Kidney capillary endothelial cell (primary cell): ENCODE data around the gene RPS6KA1.
"Not testable (repeated sequence)": the region's sequence is repeated elsewhere in the genome, so short reads cannot be mapped to it uniquely, and the experiment has no call there.

Experiments used
- DNase-seq: peaks from one replicate; pipeline ENCODE4 v3.0.0-alpha.2; 2018; ENCODE audit warnings: low spot score

The RPS6KA1 gene

GRCh38 chr1:26556111-26556510 lies 26.6 kb downstream of the RPS6KA1 start:
- DNase-seq: no peak

DNA sequence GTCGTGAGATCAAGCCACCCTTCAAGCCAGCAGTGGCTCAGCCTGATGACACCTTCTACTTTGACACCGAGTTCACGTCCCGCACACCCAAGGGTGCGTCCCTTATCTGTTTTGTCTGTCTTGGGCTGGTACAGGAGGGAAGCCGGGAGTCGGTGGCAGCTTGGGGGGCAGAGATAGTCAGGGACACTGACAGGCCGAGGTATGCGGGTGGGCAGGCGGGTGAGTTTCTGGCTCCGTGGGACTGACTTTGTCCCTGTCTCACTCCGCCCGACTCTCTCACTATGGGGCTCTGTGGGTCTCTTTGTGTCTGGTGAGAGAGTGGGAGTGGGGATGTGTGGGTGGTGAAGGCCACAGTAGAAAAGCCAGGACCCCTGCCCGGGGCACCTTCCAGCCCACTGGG lies 27.4 kb downstream of the RPS6KA1 start:
- no peak for DNase-seq

DNA sequence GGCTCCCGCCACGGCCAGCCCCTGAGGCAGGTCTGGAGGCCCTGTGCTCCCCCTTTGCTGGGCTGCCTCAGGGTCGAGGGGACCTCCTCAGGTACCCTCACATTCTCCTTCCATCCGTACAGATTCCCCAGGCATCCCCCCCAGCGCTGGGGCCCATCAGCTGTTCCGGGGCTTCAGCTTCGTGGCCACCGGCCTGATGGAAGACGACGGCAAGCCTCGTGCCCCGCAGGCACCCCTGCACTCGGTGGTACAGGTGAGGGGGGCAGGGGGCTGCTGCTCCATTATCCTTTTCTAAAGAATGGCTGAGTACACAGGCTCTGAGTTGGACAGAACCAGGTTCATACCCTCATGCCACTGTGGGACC lies 29.1 kb downstream of the RPS6KA1 start:
- no peak for DNase-seq

DNA sequence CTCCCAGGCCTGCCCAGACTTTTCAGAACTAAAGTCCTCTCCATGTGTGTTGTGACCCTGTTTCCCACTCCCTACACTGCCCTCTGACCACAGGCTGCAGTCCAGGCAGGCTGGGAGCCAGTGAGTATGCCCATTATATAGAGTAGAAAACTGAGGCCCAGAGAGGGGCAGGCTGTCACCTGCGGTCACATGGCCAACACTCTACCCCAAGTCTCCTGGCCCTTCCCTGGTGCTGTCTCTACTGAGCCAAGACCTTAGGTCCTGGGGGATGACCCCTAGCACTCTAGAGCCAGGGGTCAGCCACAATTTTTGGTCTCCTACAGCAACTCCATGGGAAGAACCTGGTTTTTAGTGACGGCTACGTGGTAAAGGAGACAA lies 30.8 kb downstream of the RPS6KA1 start:
- DNase-seq: no peak

DNA sequence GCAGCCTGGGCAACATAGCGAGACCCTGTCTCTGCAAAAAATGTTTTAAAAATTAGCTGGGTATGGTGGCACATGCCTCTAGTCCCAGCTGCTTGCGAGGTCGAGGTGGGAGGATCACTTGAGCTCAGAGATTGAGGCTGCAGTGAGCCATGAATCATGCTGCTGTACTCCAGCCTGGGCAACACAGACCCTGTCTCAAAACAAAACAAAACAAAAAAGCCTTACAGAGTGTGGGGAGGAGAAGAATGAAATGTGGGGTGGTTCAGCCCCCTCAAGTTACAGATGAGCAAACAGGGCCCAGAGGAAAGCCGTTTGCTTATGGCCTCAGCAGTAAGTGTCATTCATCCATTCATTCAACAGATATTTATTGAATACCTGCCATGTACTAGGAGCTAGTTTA lies 40.7 kb downstream of the RPS6KA1 start:
- DNase-seq: no peak

DNA sequence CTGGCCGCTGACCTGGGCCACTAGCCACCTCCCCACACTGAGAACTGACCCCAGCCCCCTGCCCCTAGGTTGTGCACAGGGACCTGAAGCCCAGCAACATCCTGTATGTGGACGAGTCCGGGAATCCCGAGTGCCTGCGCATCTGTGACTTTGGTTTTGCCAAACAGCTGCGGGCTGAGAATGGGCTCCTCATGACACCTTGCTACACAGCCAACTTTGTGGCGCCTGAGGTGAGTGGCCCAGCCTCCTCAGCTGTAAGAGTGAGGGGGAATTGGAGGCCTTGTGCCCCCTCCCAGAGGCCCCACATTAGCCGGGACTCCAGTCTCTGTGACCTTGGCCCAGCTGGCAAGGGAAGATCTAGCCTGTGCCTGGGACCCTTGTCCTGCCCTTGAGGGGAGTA lies 41.8 kb downstream of the RPS6KA1 start:
- no peak for DNase-seq

GRCh38 chr1:26574018-26574417 lies 44.5 kb downstream of the RPS6KA1 start:
- DNase-seq: no peak

DNA sequence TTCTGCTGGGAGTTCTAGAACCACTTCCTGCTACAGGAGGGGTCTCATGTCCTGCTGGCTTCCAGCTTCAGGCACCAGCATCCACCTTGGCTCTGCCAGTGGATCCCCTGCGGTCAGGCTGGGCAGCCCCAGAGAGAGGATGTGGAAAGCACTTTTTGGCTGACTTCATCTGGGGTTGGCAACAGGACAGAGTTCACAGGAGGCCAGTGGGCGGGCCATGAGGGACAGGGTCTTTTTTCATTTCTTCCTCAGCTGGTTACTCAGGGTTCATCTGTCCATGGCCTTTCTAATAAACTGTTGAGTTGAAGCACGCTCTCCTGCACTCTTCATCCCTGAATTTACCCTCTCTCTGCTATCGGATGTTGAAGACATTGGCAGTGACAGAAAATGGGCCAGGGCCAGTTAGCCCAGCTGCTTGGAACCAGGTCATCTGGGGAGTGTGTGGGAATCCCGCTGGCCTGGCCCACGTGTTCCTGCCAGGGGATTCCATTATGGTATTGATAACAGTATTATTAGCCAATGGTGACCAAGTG lies 45.2 kb downstream of the RPS6KA1 start:
- DNase-seq: no peak

DNA sequence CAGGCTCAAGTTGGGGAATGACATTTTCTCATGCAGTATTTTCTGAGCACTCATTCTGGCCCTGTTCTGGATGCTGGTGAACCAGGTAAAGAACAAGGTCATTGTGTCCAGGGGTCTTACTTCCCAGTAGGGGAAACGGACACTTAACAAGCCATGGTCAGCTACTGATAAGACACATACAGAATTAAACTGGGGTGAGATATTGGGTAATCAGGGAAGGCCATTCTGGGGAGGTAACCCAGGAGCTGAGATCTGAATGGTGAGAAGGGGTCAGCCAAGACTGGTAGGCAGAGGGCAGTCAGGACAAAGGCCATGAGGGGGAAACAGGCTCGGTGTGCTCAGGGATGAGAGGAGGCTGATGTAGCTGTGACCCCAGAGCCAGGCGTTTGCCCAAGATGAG lies 45.8 kb downstream of the RPS6KA1 start:
- DNase-seq: no peak

DNA sequence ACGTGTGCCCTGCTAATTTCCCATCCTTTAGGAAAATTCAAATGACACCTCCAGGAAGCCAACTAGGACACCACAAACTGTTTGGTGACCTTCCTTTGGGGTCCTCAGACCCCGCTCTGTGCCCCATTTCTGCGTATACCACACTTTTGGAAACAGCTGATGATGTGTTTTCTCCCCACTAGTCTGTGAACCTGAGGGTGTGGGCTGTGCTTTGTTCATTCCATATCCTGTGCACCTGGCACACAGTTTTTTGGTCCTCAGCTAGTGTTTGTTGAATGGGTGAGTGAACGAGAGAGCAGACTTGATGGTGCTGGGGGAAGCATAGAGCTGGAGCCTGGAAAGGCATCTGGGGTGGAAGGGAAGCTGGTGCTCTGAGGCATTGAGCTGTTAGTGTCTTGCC lies 48.6 kb downstream of the RPS6KA1 start:
- DNase-seq: no peak

- no peak for DNase-seq
Measured at GRCh38 chr1:26579681-26580111, 50.1 kb downstream of the RPS6KA1 start.

DNA sequence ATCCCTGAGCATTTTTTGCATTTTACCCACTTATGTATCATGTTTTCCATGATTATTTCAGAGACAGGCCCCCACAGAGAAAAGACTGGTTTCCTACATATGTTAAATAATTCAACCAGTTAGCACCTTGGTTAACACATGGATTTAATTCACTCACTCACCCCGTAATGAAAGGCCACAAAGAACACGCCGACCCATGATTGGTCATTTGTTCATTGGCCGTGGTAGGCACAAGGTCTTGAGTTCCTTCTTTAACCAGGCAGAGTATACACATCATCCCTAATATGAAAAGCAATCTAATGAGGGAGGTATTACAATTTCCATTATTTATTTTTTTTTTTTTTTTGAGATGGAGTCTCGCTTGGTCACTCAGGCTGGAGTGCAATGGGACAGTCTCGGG lies 50.6 kb downstream of the RPS6KA1 start:
- DNase-seq: no peak

GRCh38 chr1:26581287-26581651 lies 51.7 kb downstream of the RPS6KA1 start:
- no peak for DNase-seq

GRCh38 chr1:26582053-26582835 lies 52.7 kb downstream of the RPS6KA1 start:
- DNase-seq: no peak

DNA sequence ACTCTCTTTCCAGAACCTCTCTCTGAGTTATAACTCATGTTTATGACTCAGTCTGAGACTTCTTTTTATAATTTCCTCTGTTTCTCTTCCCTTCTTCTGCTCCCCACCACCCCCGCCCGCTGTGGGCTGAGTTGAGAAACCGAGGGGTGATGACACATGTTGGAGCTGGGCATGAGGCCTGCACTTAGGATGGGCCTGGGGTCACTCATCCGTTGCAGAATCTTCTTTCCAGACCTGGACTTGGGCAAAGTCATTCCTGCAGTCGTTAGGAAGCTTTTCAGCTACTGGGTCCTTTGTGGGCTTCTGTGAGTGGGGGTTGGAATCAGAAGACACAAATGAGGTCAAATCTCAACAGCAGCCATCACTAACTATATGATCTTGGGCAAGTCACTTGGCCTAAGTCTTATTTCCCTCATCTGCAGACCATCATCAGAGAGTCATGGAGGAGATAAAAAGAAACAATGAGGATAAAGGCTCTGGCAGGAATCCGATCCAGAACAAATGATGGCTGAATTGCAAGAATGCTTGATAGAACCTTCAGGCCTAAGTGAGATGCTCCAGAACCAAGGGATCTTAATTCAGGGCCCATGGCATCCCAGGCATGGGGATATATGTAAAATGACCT lies 53.4 kb downstream of the RPS6KA1 start:
- no peak for DNase-seq

DNA sequence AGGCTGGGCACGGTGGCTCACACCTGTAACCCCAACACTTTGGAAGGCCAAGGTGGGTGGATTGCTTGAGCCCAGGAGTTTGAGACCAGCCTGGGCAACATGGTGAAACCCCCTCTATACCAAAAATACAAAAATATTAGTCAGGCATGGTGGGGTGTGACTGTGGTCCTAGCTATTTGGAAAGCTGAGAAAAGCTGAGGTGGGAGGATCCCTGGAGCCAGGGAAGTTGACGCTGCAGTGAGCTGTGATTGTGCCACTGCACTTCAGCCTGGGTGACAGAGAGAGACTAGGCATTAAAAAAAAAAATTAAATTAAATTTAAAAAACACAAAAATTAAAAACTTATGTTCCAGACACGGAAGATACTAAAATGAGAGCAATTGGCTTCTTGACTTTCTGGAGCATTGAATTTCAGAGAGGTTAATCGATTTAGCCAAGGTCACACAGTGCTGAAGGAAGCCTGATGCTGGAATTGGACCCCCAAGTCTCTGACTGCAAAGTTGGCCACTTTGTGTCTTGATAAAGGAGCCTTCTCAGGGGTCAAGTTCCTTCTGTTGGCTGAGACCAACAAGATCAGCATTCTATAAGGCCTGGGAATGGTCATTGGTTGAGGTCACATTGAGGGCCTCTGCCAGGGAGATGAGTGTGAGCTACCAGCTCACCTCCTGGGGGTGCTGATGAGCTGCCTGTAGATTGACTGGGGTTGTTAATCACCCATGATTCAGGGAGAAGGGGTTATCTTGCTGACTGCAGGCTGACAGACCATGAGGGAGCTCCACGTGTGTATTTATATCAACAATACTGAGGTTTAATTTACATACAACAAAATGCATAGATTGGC lies 54.3 kb downstream of the RPS6KA1 start:
- DNase-seq: no peak

DNA sequence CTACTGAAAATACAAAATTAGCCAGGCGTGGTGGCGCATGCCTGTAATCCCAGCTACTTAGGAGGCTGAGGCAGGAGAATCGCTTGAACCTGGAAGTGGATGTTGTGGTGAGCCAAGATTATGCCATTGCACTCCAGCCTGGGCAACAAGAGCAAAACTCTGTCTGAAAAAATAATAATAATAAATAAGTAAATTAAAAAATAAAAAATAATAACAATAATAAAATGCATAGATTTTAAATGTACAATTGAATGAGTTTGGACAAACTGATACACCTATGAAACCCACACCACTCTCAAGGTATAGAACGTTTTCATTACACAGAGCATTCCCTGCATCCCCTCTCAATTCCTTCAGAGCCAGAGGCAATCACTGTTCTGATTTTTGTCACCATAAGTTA lies 55.0 kb downstream of the RPS6KA1 start:
- DNase-seq: not testable (repeated sequence)

DNA sequence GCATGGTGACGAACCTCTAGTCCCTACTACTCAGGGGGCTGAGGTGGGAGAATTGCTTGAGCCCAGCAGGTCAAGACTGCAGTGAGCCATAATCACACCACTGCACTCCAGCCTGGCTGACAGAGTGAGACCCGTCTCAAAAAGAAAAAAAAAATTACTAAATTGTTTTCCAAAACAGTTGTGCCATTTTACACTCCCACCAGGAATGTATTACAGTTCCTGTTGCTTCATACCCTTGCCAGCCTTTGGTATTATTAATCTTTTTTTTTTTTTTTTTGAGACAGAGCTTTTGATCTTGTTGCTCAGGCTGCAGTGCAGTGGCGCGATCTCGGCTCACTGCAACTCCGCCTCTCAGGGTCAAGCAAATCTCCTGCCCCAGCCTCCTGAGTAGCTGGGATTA lies 55.9 kb downstream of the RPS6KA1 start:
- no peak for DNase-seq

DNA sequence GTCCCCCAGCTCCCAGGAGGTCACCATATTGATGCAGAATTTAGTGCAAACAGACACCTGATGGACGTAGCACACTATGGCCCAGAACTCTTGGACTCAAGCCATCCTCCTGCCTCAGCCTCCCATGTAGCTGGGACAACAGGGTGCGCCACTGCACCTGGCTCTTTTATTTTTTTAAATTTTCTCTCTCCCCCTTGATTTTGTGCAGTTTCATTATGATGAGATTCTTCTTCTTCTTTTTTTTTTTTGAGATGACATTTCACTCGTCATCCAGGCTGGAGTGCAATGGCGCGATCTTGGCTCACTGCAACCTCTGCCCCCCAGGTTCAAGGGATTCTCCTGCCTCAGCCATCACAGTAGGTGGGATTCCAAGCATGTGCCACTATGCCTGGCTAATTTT lies 63.8 kb downstream of the RPS6KA1 start:
- DNase-seq: no peak

DNA sequence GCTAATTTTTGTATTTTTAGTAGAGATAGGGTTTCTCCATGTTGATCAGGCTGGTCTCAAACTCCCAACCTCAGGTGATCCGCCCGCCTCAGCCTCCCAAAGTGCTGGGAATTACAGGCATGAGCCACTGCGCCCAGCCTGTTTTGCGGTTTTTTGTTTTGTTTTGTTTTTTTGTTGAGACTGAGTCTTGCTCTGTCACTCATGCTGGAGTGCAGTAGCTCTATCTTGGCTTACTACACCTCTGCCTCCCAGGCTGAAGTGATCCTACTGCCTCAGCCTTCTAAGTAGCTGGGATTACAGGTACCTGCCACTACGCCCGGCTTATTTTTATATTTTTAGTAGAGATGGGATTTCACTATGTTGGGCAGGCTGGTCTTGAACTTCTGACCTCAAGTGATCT lies 65.0 kb downstream of the RPS6KA1 start:
- not testable (repeated sequence) for DNase-seq

DNA sequence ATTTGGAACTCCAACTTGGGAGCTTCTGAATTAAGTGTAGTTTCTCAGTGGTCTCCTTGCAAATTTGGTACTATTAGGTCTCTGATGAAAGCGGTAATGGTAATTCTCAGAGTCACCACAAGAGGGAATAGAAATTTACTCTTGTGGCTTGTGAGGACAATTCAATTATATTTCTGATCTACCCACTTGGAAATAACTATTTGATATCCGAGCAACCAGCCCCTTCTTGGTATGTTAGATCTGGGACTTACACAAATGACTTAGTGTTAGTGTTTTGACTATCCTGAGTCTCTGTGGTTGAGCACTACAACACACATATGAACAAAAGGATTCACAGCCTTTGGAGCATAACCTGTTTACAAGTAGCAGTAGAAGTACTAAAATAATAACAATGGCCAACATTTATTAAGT lies 68.1 kb downstream of the RPS6KA1 start:
- DNase-seq: peak; percentile 52

- DNase-seq: no peak
Measured at GRCh38 chr1:26598890-26599289, 69.3 kb downstream of the RPS6KA1 start.
